Chondrocyte (in vitro differentiated cells): ENCODE measurements around the gene ZFP1. TPM values are rescaled to one million over a fixed set of nuclear protein-coding genes. Genes with fewer than 3 reads are reported as not detected.

Source experiments
- DNase-seq: peaks from one replicate; pipeline ENCODE4 v3.0.0; 2021; ENCODE audit warnings: mixed read lengths, low spot score
- H3K27ac Mint-ChIP-seq: one replicate; pipeline ENCODE4 v1.8.0; 2021; ENCODE audit warnings: mild to moderate bottlenecking, moderate library complexity, mixed read lengths; ENCODE audit not compliant: unreplicated experiment
- H3K27me3 Mint-ChIP-seq: 2 replicates; pipeline ENCODE4 v1.8.0; 2021; ENCODE audit warnings: low read depth, mixed read lengths
- H3K36me3 Mint-ChIP-seq: 2 replicates; pipeline ENCODE4 v1.8.0; 2021; ENCODE audit warnings: low read depth, mixed read lengths
- H3K4me1 Mint-ChIP-seq: 2 replicates; pipeline ENCODE4 v1.8.0; 2021; ENCODE audit warnings: low read depth, mild to moderate bottlenecking, mixed read lengths
- H3K4me3 Mint-ChIP-seq: one replicate; pipeline ENCODE4 v1.8.0; 2021; ENCODE audit warnings: mild to moderate bottlenecking, moderate library complexity, mixed read lengths; ENCODE audit not compliant: unreplicated experiment
- H3K9me3 Mint-ChIP-seq: 2 replicates; pipeline ENCODE4 v1.8.0; 2021; ENCODE audit warnings: low read depth, mixed read lengths
- total RNA-seq: library from RNA; stranded (reverse); gene quantifications from 3 replicates; pipeline ENCODE4 v1.2.1, GENCODE V29; 2021
- TF ChIP-seq, protein P1 (sequence below): fragments of 200-600 bp; sonication (generic); IDR thresholded peaks from 2 replicates; pipeline ENCODE4 v1.5.0; 2021; ENCODE audit warnings: antibody characterized with exemption, mild to moderate bottlenecking, moderate library complexity

ZFP1 gene
- total RNA-seq, 1 donor from 2014 or later = 15.3 TPM

DNA sequence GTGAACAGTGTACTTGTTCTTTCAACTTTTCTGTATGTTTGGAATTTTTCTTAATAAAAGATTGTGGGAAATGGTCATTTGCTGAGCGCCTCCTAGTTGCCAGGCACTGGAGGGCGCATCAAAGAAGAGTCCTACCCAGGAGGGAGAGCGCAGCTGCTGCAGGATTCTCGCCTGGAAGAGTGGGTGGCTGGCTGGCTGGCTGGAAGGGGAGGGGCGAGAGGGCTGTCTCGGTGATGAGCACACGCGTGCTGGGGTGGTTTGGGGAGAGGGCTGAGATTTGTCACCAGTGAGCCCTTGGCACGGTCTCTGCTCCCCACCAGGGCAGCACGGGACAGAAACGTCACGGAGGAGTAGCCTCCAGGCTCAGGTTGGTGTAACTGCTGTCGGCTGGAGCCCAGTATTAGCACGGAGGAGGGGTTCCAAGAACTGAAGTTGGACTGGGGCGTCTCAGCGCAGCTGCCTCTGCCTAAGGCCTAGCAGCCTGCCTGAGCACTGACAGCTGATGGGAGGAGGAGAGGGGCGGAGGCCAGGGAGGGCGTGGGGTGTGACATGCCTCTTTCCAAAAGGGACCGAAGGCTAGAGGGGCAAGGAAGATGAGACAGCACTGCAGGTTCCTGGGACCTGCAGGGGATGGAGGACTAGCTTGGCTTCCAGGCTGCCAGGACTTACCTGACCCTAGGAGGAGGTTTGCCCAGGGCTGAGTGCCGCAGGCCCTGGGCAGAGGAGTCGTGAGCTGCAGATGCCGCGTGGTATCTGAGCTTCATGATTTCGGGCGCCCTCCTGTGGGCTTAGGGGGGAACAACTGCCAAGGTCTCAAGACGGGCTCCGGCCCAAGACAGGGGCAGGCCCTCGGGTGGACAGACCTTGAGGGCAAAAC lies 37.4 kb upstream of the ZFP1 start:
- no peaks in the 10 kb centered on the region for H3K27me3 Mint-ChIP-seq
- no peaks in the 10 kb centered on the region for H3K36me3 Mint-ChIP-seq
- DNase-seq = no peak
- peak overlapping the region; percentile 95 for H3K27ac Mint-ChIP-seq
- H3K9me3 Mint-ChIP-seq = no peaks in the 10 kb centered on the region
- TF ChIP-seq, protein P1, sequence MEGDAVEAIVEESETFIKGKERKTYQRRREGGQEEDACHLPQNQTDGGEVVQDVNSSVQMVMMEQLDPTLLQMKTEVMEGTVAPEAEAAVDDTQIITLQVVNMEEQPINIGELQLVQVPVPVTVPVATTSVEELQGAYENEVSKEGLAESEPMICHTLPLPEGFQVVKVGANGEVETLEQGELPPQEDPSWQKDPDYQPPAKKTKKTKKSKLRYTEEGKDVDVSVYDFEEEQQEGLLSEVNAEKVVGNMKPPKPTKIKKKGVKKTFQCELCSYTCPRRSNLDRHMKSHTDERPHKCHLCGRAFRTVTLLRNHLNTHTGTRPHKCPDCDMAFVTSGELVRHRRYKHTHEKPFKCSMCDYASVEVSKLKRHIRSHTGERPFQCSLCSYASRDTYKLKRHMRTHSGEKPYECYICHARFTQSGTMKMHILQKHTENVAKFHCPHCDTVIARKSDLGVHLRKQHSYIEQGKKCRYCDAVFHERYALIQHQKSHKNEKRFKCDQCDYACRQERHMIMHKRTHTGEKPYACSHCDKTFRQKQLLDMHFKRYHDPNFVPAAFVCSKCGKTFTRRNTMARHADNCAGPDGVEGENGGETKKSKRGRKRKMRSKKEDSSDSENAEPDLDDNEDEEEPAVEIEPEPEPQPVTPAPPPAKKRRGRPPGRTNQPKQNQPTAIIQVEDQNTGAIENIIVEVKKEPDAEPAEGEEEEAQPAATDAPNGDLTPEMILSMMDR = peak; percentile 90
- H3K4me1 Mint-ChIP-seq = peaks cover 33% of the 10 kb centered on the region
- H3K4me3 Mint-ChIP-seq = peak overlapping the region; percentile 63

DNA sequence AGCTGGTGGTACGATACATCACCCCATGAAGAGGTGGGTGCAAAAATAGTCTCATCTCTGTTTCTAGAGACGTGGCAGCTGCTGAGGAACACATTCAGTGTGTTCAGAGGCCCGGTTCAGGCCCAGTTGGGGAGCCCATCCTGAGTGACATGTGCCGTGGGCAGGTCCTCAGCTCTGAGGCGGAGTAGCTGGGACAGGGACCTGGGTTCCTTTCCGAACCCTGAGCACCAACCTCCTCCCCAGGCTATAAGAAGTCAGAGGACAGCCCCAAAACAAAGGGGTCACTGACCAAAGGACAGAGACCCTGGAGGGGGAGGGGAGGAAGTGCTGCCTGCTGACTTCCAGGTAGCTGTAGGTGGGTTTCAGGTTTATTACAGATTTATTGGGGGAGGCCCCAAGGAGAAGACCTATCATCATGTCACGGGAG lies 36.8 kb upstream of the ZFP1 start:
- Mint-ChIP-seq H3K27ac (no peak overlapping the region), H3K4me3 (no peak overlapping the region), H3K4me1 (peaks cover 38% of the 10 kb centered on the region), H3K9me3 (no peaks in the 10 kb centered on the region), H3K36me3 (no peaks in the 10 kb centered on the region), H3K27me3 (no peaks in the 10 kb centered on the region)
- TF ChIP-seq, protein P1 = no peak
- DNase-seq = no peak

DNA sequence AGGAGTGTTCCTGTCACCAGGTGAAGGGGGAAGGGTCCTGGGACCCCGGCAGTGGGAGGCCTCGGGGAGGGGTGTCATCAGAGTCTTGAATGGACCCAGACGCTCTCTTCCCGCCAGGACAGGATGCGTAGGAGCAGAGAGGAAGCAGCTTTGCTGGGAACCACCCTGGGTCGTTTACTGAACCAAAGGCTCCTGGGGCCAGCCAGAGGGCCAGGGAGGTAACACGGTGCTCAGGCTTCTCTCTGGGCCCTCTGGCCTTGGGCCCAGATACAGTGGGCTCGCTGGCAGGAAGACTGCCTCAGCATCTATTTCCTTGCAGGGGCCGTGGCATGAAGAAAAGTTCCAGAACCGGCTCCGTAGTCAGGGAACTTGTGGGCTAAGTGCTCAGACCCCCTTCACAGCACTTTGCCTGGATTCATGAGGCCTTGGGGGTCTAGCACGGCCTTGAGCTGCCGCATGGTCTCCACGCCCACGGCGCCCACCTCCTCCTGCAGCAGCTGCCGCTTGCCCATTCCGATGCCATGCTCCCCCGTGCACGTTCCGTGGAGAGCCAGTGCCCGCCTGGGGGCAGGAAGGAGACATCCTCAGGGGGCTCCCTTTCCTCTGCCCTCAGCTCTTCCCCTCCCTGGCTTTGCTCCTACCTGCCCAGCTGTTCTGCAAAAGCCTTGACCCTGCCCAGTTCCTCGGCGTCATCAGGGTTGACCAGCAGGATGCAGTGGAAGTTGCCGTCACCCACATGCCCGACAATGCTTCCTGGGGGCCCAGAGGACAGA lies 36.2 kb upstream of the ZFP1 start:
- Mint-ChIP-seq H3K27me3 (no peaks in the 10 kb centered on the region), H3K4me3 (no peak overlapping the region), H3K27ac (no peak overlapping the region), H3K9me3 (no peaks in the 10 kb centered on the region), H3K36me3 (no peaks in the 10 kb centered on the region), H3K4me1 (peaks cover 41% of the 10 kb centered on the region)
- TF ChIP-seq, protein P1 = no peak
- DNase-seq = no peak

DNA sequence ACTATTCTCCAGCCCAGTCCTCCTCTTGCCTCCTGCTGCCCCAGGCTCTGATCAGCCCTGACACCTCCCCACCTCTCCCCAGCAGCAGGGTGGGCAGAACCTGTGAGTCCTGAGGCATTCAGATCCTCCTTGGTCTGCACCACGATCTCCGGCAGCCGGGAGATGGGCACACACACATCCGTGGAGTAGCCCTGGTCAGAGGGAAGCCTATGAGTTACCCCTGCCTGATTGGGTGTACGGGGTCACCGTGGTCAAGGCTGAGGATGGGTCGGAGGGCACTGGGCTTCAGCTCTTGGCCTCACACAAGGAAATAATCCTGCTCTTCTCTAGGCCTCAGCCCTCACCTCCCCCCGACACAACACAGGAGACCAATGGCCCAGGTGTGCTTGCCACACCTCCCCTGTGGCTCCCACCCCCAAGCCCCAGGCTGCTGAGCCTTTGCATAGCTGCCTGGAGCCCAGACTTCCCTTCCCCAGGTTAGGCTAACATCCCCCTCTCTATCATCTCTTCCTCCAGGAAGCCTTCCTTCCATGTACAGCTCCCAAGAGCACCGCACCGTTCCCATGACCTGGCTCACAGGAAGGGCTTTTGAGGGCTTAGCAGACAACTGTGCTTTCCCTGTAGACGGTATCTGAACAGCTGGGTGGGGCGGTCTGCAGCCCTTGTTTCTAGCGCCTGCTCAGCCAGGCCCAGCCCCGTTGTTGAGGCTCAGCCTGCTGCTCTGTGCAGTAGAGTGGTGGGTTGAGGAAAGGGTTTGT lies 35.4 kb upstream of the ZFP1 start:
- Mint-ChIP-seq H3K36me3 (no peaks in the 10 kb centered on the region), H3K4me1 (peaks cover 41% of the 10 kb centered on the region), H3K27ac (no peak overlapping the region), H3K4me3 (no peak overlapping the region), H3K27me3 (no peaks in the 10 kb centered on the region), H3K9me3 (no peaks in the 10 kb centered on the region)
- TF ChIP-seq, protein P1 = no peak
- DNase-seq = no peak
